H9 (cell line): Measurements from ENCODE around the gene RNF5. TPM values are rescaled to one million over a fixed set of nuclear protein-coding genes. Genes with fewer than 3 reads are reported as not detected.

Experiments used
- DNase-seq: peaks from one replicate; pipeline ENCODE4 v3.0.0-alpha.2; 2017
- H2AFZ ChIP-seq: one replicate; pipeline ENCODE4 v1.6.1; 2013; ENCODE audit warnings: mild to moderate bottlenecking, low read length, control low read depth, moderate library complexity
- H2AK5ac ChIP-seq: 2 replicates; pipeline ENCODE4 v1.6.1; 2013; ENCODE audit warnings: low read length, control low read depth, mixed read lengths; ENCODE audit not compliant: insufficient read length
- H2BK120ac ChIP-seq: one replicate; pipeline ENCODE4 v1.6.1; 2013; ENCODE audit warnings: low read depth, mild to moderate bottlenecking, low read length, control low read depth, inconsistent platforms; ENCODE audit not compliant: poor library complexity, severe bottlenecking
- H2BK12ac ChIP-seq: 2 replicates; pipeline ENCODE4 v1.6.1; 2013; ENCODE audit warnings: low read length, control low read depth, mixed read lengths, low read depth; ENCODE audit not compliant: insufficient read length
- H2BK15ac ChIP-seq: 2 replicates; pipeline ENCODE4 v1.6.1; 2013; ENCODE audit warnings: low read depth, low read length, control low read depth
- H2BK20ac ChIP-seq: one replicate; pipeline ENCODE4 v1.6.1; 2013; ENCODE audit warnings: low read depth, mild to moderate bottlenecking, low read length, control low read depth, inconsistent platforms; ENCODE audit not compliant: poor library complexity, severe bottlenecking
- H2BK5ac ChIP-seq: 2 replicates; pipeline ENCODE4 v1.6.1; 2013; ENCODE audit warnings: low read length, control low read depth, mixed read lengths; ENCODE audit not compliant: insufficient read length
- H3K14ac ChIP-seq: 2 replicates; pipeline ENCODE4 v1.6.1; 2013; ENCODE audit warnings: low read length, control low read depth; ENCODE audit not compliant: insufficient read depth
- H3K18ac ChIP-seq: 2 replicates; pipeline ENCODE4 v1.6.1; 2013; ENCODE audit warnings: low read depth, mild to moderate bottlenecking, mixed read lengths, low read length, control low read depth; ENCODE audit not compliant: insufficient read length
- H3K23ac ChIP-seq: 2 replicates; pipeline ENCODE4 v1.6.1; 2013; ENCODE audit warnings: low read length, control low read depth, mixed read lengths, low read depth; ENCODE audit not compliant: insufficient read length
- H3K23me2 ChIP-seq: 2 replicates; pipeline ENCODE4 v1.6.1; 2013; ENCODE audit warnings: low read depth, mild to moderate bottlenecking, mixed read lengths, low read length, control low read depth; ENCODE audit not compliant: insufficient read length, poor library complexity, severe bottlenecking
- H3K27ac ChIP-seq: 2 replicates; pipeline ENCODE4 v1.5.1; 2013; ENCODE audit warnings: low read length, control low read depth, mixed read lengths, low read depth; ENCODE audit not compliant: insufficient read length
- H3K27me3 ChIP-seq: 2 replicates; pipeline ENCODE4 v1.6.1; 2013; ENCODE audit warnings: low read length, control low read depth, inconsistent platforms; ENCODE audit not compliant: insufficient read depth
- H3K4ac ChIP-seq: 2 replicates; pipeline ENCODE4 v1.6.1; 2013; ENCODE audit warnings: low read depth, mild to moderate bottlenecking, control low read depth, inconsistent platforms, low read length, moderate library complexity
- H3K4me1 ChIP-seq: 2 replicates; pipeline ENCODE4 v1.6.1; 2013; ENCODE audit warnings: low read length, control low read depth, inconsistent platforms; ENCODE audit not compliant: insufficient read depth
- H3K4me2 ChIP-seq: 2 replicates; pipeline ENCODE4 v1.6.1; 2013; ENCODE audit warnings: low read length, control low read depth, mixed read lengths; ENCODE audit not compliant: insufficient read length, insufficient read depth
- H3K56ac ChIP-seq: 2 replicates; pipeline ENCODE4 v1.6.1; 2013; ENCODE audit warnings: low read depth, mild to moderate bottlenecking, mixed read lengths, low read length, control low read depth; ENCODE audit not compliant: insufficient read length
- H3K79me1 ChIP-seq: 2 replicates; pipeline ENCODE4 v1.6.1; 2013; ENCODE audit warnings: low read depth, mild to moderate bottlenecking, moderate library complexity, low read length, control low read depth, inconsistent platforms; ENCODE audit not compliant: insufficient read depth, poor library complexity, severe bottlenecking
- H3K79me2 ChIP-seq: 2 replicates; pipeline ENCODE4 v1.6.1; 2013; ENCODE audit warnings: low read length, control low read depth, inconsistent platforms; ENCODE audit not compliant: insufficient read depth
- H3K9ac ChIP-seq: 2 replicates; pipeline ENCODE4 v1.6.1; 2013; ENCODE audit warnings: low read length, control low read depth, mixed read lengths; ENCODE audit not compliant: insufficient read length; ENCODE audit errors: extremely low read depth
- H3K9me3 ChIP-seq: one replicate; pipeline ENCODE4 v1.6.1; 2013; ENCODE audit warnings: low read depth, low read length, inconsistent platforms; ENCODE audit not compliant: control insufficient read depth
- H3T11ph ChIP-seq: one replicate; pipeline ENCODE4 v1.6.1; 2013; ENCODE audit warnings: mild to moderate bottlenecking, low read length, control low read depth, inconsistent platforms
- H4K20me1 ChIP-seq: one replicate; pipeline ENCODE4 v1.6.1; 2013; ENCODE audit not compliant: control insufficient read depth, insufficient read length, insufficient read depth
- H4K5ac ChIP-seq: 2 replicates; pipeline ENCODE4 v1.6.1; 2013; ENCODE audit warnings: low read depth, mild to moderate bottlenecking, mixed read lengths, low read length, control low read depth; ENCODE audit not compliant: insufficient read length
- H4K8ac ChIP-seq: replicated peaks from 2 replicates; pipeline ENCODE4 v1.6.1; 2013; ENCODE audit warnings: low read length, control low read depth, mixed read lengths, low read depth; ENCODE audit not compliant: insufficient read length
- H4K91ac ChIP-seq: 2 replicates; pipeline ENCODE4 v1.6.1; 2013; ENCODE audit warnings: low read depth, mild to moderate bottlenecking, moderate library complexity, mixed read lengths, low read length, control low read depth; ENCODE audit not compliant: insufficient read length
- H3K27ac Mint-ChIP-seq, 3 experiments: 2 replicates in 2 of 3; 3 replicates in 1 of 3; pipeline ENCODE4 v1.8.0; 2020 to 2021; ENCODE audit warnings: mixed read lengths in 3 of 3, mild to moderate bottlenecking in 1 of 3, moderate library complexity in 1 of 3
- H3K27me3 Mint-ChIP-seq: 2 replicates; pipeline ENCODE4 v1.8.0; 2021; ENCODE audit warnings: low read depth, mild to moderate bottlenecking, moderate library complexity, mixed read lengths
- H3K36me3 Mint-ChIP-seq, 3 experiments: 2 replicates in 2 of 3; 3 replicates in 1 of 3; pipeline ENCODE4 v1.8.0; 2020 to 2021; ENCODE audit warnings: low read depth in 3 of 3, mixed read lengths in 3 of 3; ENCODE audit not compliant: insufficient read depth in 1 of 3
- H3K4me1 Mint-ChIP-seq, 2 experiments: 2 replicates each; pipeline ENCODE4 v1.8.0; 2020; ENCODE audit warnings: mixed read lengths in 2 of 2
- H3K4me3 Mint-ChIP-seq, 2 experiments: 2 replicates in 1 of 2; 3 replicates in 1 of 2; pipeline ENCODE4 v1.8.0; 2020 to 2021; ENCODE audit warnings: mild to moderate bottlenecking in 2 of 2, mixed read lengths in 2 of 2, moderate library complexity in 1 of 2
- H3K9me3 Mint-ChIP-seq, 2 experiments: 2 replicates in 1 of 2; 3 replicates in 1 of 2; pipeline ENCODE4 v1.8.0; 2020; ENCODE audit warnings: mild to moderate bottlenecking in 2 of 2, mixed read lengths in 2 of 2, moderate library complexity in 1 of 2
- WGBS: extraction: QIAGEN DNeasy Blood & Tissue Kit; methylation state at CpG from one replicate; pipeline ENCODE4 v1.1.7; 2013; ENCODE audit warnings: missing lambda C conversion rate, low lambda C conversion rate, mixed read lengths; ENCODE audit not compliant: insufficient read length; ENCODE audit errors: extremely low coverage; 5-methylcytosine and 5-hydroxymethylcytosine counted together
- total RNA-seq: library from RNA; stranded (reverse); gene quantifications from 2 replicates; pipeline ENCODE4 v1.2.1, GENCODE V29; 2021
- TF ChIP-seq, protein P1 (sequence below): fragments of 200-600 bp; sonication (generic); conservative IDR thresholded peaks from 3 replicates; pipeline ENCODE4 v1.8.0; 2021; ENCODE audit warnings: antibody characterized with exemption, mild to moderate bottlenecking

The RNF5 gene
- total RNA-seq, 1 experiment from 2014 or later = 116 TPM

DNA sequence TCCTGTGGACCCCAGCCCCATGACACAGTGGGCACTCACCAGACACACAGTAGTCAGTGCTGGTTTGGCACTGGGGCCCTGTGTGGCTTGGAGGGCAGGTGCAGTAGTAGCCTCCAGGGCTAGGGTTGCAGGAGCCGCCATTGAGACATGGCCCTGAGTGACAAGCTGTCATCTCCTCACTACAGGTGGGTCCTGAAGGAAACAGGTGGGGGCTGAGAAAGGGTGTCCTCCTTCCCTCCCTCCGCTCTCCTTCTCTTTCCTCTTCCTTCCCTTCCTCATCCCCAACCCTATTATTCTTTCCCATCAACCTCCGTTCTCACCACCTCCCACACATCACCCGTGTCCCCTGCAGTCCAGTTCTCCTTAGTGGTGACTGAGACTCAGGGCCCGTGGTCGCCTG is 35.4 kb downstream of the RNF5 start:
- Histone ChIP-seq H3K4me1 (no peaks in the 10 kb centered on the region), H2BK5ac (no peak overlapping the region), H3K9ac (no peak overlapping the region), H3K79me1 (no peaks in the 10 kb centered on the region), H3K56ac (no peak overlapping the region), H3K27me3 (no peaks in the 10 kb centered on the region), H3K23ac (no peak overlapping the region), H3K23me2 (peaks cover 3% of the 10 kb centered on the region), H3K4me2 (no peak overlapping the region), H4K8ac (no peak overlapping the region), H3K79me2 (no peaks in the 10 kb centered on the region), H2BK120ac (no peak overlapping the region), H2BK20ac (no peak overlapping the region), H2BK12ac (no peak overlapping the region), H3K14ac (no peak overlapping the region), H4K20me1 (no peaks in the 10 kb centered on the region), H3K4ac (no peak overlapping the region), H2BK15ac (no peak overlapping the region), H3K18ac (no peak overlapping the region), H2AFZ (no peak overlapping the region), H4K91ac (no peak overlapping the region), H3K27ac (no peak overlapping the region), H3T11ph (no peak overlapping the region), H4K5ac (no peak overlapping the region), H3K9me3 (no peaks in the 10 kb centered on the region), H2AK5ac (no peak overlapping the region)
- TF ChIP-seq, protein P1, sequence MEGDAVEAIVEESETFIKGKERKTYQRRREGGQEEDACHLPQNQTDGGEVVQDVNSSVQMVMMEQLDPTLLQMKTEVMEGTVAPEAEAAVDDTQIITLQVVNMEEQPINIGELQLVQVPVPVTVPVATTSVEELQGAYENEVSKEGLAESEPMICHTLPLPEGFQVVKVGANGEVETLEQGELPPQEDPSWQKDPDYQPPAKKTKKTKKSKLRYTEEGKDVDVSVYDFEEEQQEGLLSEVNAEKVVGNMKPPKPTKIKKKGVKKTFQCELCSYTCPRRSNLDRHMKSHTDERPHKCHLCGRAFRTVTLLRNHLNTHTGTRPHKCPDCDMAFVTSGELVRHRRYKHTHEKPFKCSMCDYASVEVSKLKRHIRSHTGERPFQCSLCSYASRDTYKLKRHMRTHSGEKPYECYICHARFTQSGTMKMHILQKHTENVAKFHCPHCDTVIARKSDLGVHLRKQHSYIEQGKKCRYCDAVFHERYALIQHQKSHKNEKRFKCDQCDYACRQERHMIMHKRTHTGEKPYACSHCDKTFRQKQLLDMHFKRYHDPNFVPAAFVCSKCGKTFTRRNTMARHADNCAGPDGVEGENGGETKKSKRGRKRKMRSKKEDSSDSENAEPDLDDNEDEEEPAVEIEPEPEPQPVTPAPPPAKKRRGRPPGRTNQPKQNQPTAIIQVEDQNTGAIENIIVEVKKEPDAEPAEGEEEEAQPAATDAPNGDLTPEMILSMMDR = no peak
- no peak overlapping the region; a peak in 1 of 7 replicates for H3K27ac Mint-ChIP-seq
- DNase-seq = no peak
- no peaks in the 10 kb centered on the region; a peak in 1 of 5 replicates for H3K9me3 Mint-ChIP-seq
- WGBS = 100% methylated on average over 3 of the region's 6 CpGs
- H3K27me3 Mint-ChIP-seq = peaks cover 3% of the 10 kb centered on the region; the same call in 1 of the 2 replicates
- H3K4me1 Mint-ChIP-seq = no peaks in the 10 kb centered on the region
- peaks cover 0 to 1% (median 0%) of the 10 kb centered on the region in 3 experiments; a peak in 1 of 7 replicates for H3K36me3 Mint-ChIP-seq
- H3K4me3 Mint-ChIP-seq = no peak overlapping the region
